ENCODE measurements around the gene ARL16. TPM values are rescaled to one million over a fixed set of nuclear protein-coding genes. Genes with fewer than 3 reads are reported as not detected.

Gene ARL16
- total RNA-seq, 1 experiment from 2014 or later = 46.7 TPM

DNA sequence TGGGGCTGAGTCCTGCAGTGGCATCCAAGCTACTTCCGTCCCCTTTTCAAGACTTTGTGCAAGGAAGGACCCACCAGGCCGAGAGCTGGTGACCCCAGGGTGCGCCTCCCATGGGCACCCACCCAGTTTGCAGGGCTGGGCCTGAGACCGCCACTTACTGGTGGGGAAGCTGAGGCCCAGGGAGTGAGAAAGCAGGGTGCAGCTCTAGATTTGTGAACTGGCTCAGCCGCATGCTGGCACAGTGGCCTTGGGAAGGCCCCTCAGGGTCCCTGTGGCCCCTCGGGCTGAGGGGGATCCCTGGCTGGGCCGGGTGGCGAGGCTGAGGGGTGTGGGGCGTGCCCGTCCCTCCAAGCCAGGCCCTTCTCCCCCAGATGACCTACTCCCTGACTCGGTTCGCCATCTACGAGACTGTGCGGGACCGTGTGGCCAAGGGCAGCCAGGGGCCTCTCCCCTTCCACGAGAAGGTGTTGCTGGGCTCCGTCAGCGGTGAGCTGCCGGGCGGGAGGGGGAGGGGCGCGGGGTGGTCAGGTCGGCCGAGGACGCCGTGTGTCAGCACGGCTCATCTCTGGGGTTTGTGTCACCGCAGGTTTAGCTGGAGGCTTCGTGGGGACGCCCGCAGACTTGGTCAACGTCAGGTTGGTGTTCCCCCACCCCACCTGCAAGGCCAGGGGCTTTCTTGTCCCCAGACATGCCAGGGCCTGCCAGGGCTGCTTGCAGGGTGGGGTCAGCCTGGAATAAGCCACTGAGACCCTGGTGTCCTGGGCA lies 31.7 kb upstream of the ARL16 start (continued):
- TF ChIP-seq, protein P1, sequence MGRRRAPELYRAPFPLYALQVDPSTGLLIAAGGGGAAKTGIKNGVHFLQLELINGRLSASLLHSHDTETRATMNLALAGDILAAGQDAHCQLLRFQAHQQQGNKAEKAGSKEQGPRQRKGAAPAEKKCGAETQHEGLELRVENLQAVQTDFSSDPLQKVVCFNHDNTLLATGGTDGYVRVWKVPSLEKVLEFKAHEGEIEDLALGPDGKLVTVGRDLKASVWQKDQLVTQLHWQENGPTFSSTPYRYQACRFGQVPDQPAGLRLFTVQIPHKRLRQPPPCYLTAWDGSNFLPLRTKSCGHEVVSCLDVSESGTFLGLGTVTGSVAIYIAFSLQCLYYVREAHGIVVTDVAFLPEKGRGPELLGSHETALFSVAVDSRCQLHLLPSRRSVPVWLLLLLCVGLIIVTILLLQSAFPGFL (CRISPR knock-in tag; IDR thresholded peaks at IDR 0.05; ENCODE audit: borderline replicate concordance) = no peak
- no peak for TF ChIP-seq ATF1 (CRISPR knock-in tag; IDR thresholded peaks at IDR 0.05)
- TF ChIP-seq, protein P2, sequence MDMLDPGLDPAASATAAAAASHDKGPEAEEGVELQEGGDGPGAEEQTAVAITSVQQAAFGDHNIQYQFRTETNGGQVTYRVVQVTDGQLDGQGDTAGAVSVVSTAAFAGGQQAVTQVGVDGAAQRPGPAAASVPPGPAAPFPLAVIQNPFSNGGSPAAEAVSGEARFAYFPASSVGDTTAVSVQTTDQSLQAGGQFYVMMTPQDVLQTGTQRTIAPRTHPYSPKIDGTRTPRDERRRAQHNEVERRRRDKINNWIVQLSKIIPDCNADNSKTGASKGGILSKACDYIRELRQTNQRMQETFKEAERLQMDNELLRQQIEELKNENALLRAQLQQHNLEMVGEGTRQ (CRISPR knock-in tag; IDR thresholded peaks at IDR 0.05) = no peak
- TF ChIP-seq, protein P3, sequence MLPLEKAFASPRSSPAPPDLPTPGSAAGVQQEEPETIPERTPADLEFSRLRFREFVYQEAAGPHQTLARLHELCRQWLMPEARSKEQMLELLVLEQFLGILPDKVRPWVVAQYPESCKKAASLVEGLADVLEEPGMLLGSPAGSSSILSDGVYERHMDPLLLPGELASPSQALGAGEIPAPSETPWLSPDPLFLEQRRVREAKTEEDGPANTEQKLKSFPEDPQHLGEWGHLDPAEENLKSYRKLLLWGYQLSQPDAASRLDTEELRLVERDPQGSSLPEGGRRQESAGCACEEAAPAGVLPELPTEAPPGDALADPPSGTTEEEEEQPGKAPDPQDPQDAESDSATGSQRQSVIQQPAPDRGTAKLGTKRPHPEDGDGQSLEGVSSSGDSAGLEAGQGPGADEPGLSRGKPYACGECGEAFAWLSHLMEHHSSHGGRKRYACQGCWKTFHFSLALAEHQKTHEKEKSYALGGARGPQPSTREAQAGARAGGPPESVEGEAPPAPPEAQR (CRISPR knock-in tag; IDR thresholded peaks at IDR 0.05) = no peak
- no peak for TF ChIP-seq EMX1 (CRISPR knock-in tag; IDR thresholded peaks at IDR 0.05)
- TF ChIP-seq ZNF416 (CRISPR knock-in tag; IDR thresholded peaks at IDR 0.05) = no peak
- no peak for TF ChIP-seq TEAD4 (CRISPR knock-in tag; IDR thresholded peaks at IDR 0.05)
- TF ChIP-seq JUN (CRISPR knock-in tag; IDR thresholded peaks at IDR 0.05) = no peak
- TF ChIP-seq, protein P4, sequence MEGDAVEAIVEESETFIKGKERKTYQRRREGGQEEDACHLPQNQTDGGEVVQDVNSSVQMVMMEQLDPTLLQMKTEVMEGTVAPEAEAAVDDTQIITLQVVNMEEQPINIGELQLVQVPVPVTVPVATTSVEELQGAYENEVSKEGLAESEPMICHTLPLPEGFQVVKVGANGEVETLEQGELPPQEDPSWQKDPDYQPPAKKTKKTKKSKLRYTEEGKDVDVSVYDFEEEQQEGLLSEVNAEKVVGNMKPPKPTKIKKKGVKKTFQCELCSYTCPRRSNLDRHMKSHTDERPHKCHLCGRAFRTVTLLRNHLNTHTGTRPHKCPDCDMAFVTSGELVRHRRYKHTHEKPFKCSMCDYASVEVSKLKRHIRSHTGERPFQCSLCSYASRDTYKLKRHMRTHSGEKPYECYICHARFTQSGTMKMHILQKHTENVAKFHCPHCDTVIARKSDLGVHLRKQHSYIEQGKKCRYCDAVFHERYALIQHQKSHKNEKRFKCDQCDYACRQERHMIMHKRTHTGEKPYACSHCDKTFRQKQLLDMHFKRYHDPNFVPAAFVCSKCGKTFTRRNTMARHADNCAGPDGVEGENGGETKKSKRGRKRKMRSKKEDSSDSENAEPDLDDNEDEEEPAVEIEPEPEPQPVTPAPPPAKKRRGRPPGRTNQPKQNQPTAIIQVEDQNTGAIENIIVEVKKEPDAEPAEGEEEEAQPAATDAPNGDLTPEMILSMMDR (IDR thresholded peaks at IDR 0.05) = no peak
- TF ChIP-seq, protein P5, sequence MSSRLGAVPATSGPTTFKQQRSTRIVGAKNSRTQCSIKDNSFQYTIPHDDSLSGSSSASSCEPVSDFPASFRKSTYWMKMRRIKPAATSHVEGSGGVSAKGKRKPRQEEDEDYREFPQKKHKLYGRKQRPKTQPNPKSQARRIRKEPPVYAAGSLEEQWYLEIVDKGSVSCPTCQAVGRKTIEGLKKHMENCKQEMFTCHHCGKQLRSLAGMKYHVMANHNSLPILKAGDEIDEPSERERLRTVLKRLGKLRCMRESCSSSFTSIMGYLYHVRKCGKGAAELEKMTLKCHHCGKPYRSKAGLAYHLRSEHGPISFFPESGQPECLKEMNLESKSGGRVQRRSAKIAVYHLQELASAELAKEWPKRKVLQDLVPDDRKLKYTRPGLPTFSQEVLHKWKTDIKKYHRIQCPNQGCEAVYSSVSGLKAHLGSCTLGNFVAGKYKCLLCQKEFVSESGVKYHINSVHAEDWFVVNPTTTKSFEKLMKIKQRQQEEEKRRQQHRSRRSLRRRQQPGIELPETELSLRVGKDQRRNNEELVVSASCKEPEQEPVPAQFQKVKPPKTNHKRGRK (CRISPR knock-in tag; IDR thresholded peaks at IDR 0.05; ENCODE audit: borderline replicate concordance) = no peak
- no peak for TF ChIP-seq FOXP1 (CRISPR knock-in tag; IDR thresholded peaks at IDR 0.05; ENCODE audit: borderline replicate concordance)

DNA sequence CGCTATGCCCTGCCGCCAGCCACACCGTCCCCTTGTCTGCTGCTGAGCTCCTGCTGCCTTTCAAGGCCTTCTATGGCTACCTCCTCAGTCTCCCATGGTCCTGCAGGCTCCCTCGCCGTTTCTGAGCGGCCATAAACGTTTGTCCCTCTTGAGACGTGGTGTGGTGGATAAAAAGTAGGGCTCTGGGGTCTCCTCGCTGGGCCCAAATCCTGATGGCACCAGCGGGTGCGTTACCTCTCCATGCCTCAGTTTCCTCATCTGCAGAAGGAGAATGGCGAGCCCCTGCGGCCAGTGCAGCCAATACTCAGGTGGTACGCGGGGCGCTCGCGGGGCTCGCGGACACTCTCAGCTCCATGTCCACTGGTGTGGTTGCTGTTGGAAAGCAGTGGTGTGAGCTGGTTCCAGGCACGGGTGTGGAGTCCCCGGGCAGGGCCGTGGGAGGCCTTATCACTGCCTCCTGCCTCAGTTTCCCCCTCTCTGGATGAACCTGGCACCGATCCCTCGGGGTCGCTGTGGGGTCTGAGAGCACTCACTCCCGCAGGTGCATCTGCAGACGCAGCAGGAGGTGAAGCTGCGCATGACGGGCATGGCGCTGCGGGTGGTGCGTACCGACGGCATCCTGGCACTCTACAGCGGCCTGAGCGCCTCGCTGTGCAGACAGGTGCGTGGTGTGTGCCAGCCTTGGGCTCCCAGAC lies 31.0 kb upstream of the ARL16 start:
- peaks cover 21% of the 10 kb centered on the region for H3K4me1 Mint-ChIP-seq
- 0 out of 2 replicates have a peak, but pooled peaks cover 4% of the 10 kb centered on the region for H3K36me3 Mint-ChIP-seq
- ATAC-seq (no peak), DNase-seq (ENCODE audit: low spot score) (no peak)
- no peak overlapping the region for H3K4me3 Mint-ChIP-seq
- POLR2A ChIA-PET = interaction anchor here (1.1 to 1.2 kb wide), 2 partner anchors 11 to 316 kb away, joined by 3 read pairs; no protein-coding TSS in a partner anchor
- CTCF ChIA-PET = interaction anchor here (1.0 to 1.4 kb wide), 3 partner anchors 21 to 155 kb away, joined by 3 to 4 read pairs (median 4); no protein-coding TSS in a partner anchor
- TF ChIP-seq, protein P6, sequence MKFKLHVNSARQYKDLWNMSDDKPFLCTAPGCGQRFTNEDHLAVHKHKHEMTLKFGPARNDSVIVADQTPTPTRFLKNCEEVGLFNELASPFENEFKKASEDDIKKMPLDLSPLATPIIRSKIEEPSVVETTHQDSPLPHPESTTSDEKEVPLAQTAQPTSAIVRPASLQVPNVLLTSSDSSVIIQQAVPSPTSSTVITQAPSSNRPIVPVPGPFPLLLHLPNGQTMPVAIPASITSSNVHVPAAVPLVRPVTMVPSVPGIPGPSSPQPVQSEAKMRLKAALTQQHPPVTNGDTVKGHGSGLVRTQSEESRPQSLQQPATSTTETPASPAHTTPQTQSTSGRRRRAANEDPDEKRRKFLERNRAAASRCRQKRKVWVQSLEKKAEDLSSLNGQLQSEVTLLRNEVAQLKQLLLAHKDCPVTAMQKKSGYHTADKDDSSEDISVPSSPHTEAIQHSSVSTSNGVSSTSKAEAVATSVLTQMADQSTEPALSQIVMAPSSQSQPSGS (CRISPR knock-in tag; IDR thresholded peaks at IDR 0.05; ENCODE audit: borderline replicate concordance, low read depth) = no peak
- TF ChIP-seq, protein P7, sequence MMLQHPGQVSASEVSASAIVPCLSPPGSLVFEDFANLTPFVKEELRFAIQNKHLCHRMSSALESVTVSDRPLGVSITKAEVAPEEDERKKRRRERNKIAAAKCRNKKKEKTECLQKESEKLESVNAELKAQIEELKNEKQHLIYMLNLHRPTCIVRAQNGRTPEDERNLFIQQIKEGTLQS (CRISPR knock-in tag; conservative IDR thresholded peaks at IDR 0.05) = no peak
- H3K27ac Mint-ChIP-seq = no peak overlapping the region
- no peaks in the 10 kb centered on the region for H3K9me3 Mint-ChIP-seq
- H3K27me3 Mint-ChIP-seq (ENCODE audit: low read depth) = peaks cover 2% of the 10 kb centered on the region; the same call in 1 of the 2 replicates
